Large intestine (tissue), 3 donors: ENCODE results near the gene CLCA1. TPM values are rescaled to one million over a fixed set of nuclear protein-coding genes. Genes with fewer than 3 reads are reported as not detected.

ENCODE experiments used
- DNase-seq, 2 donors: peaks; one replicate each; pipeline versions ENCODE4 v3.0.0 to v3.0.0-alpha.2; 2013
- H3K27ac ChIP-seq: one replicate; pipeline ENCODE4 v1.5.1; 2013; ENCODE audit warnings: low read length
- H3K27me3 ChIP-seq: 2 replicates; pipeline ENCODE4 v1.6.1; 2013; ENCODE audit warnings: low read length; ENCODE audit not compliant: control insufficient read depth, insufficient read depth
- H3K36me3 ChIP-seq: 2 replicates; pipeline ENCODE4 v1.6.1; 2013; ENCODE audit warnings: low read length; ENCODE audit not compliant: control insufficient read depth, insufficient read depth
- H3K4me1 ChIP-seq: one replicate; pipeline ENCODE4 v1.6.1; 2013; ENCODE audit warnings: low read length; ENCODE audit not compliant: control insufficient read depth, insufficient read depth
- H3K4me3 ChIP-seq: one replicate; pipeline ENCODE4 v1.5.1; 2013; ENCODE audit warnings: low read length
- H3K9me3 ChIP-seq: one replicate; pipeline ENCODE4 v1.6.1; 2013; ENCODE audit warnings: mild to moderate bottlenecking, low read depth, low read length, moderate library complexity; ENCODE audit not compliant: control insufficient read depth
- WGBS: methylation state at CpG from one replicate; pipeline ENCODE4 v1.1.5; 2013; ENCODE audit warnings: low lambda C conversion rate; ENCODE audit not compliant: insufficient coverage; 5-methylcytosine and 5-hydroxymethylcytosine counted together
- polyA plus RNA-seq: library from polyadenylated mRNA; unstranded; fragments of 120-200 nt; gene quantifications from one replicate; pipeline ENCODE4 v1.2.1, GENCODE V29; 2013

CLCA1 gene
- polyA plus RNA-seq, 1 donor = 2,132 TPM

GRCh38 chr1:86517336-86517735, 48.6 kb downstream of the CLCA1 start:
- Histone ChIP-seq H3K4me3 (no peak overlapping the region), H3K4me1 (no peaks in the 10 kb centered on the region), H3K27me3 (no peaks in the 10 kb centered on the region), H3K36me3 (no peaks in the 10 kb centered on the region), H3K27ac (no peak overlapping the region), H3K9me3 (no peaks in the 10 kb centered on the region)
- 100% methylated on average over 1 of the region's 1 CpG for WGBS
- no peak for DNase-seq

DNA sequence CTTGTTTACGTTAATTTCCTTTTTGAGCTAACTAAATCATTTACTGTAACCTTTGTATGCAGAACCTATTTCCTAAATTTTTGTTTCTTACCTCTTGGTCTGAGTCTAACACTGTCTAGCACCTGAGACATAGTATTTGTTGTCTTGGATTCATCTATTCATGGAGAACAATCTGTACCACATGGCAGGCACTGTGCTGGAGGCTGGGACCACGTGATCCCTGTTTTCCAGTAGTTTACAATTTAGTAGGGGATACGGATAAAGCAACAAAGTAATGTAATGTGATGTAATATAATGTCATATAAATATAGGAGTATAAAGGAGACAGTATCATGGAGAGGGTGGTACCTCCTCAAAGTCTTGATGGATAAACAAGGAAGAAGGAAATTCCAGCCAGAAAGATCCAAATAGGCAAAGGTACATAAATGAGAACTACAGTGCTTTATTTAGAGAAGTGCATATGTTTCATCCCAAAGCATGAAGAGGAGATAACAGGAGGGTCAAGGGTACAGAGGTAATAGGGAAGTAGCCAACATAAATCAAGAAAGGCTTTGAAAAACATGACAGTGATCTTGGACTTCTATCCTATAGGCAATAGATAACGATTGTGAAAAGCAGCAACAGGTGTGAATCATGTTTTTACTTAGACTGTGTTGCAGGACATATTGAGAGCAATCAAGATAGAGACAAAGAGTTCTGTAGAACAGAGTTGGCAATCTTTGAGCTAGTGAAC, 52.2 kb downstream of the CLCA1 start:
- Histone ChIP-seq H3K36me3 (no peaks in the 10 kb centered on the region), H3K4me1 (no peaks in the 10 kb centered on the region), H3K4me3 (no peak overlapping the region), H3K27me3 (no peaks in the 10 kb centered on the region), H3K9me3 (peaks cover 8% of the 10 kb centered on the region), H3K27ac (peak overlapping the region; percentile 38)
- DNase-seq = peak; percentile 58 to 78
- WGBS = 70% methylated on average over 3 of the region's 4 CpGs

DNA sequence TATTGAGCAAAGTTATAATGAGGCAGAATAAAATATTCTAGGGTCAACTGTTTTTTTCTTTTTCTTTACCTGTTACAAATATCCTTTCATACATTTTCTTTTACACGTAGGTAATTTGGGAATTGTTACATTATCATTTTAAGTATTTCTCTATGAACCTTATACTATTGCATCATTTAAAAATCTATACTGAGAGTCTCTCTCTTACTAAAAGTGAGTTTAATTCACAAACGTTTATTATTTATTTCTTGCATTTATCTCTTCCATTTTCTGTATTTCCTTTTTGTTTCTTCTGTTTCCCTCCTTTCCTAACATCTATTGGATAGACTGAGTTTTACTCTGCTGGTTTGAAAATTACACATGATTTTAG, 52.8 kb downstream of the CLCA1 start:
- peaks cover 8% of the 10 kb centered on the region for H3K9me3 ChIP-seq
- H3K36me3 ChIP-seq = no peaks in the 10 kb centered on the region
- 75% methylated on average over 2 of the region's 2 CpGs for WGBS
- DNase-seq = no peak
- no peaks in the 10 kb centered on the region for H3K27me3 ChIP-seq
- no peaks in the 10 kb centered on the region for H3K4me1 ChIP-seq
- H3K27ac ChIP-seq = peak overlapping the region; percentile 38
- H3K4me3 ChIP-seq = no peak overlapping the region

GRCh38 chr1:86522240-86522639, 53.5 kb downstream of the CLCA1 start:
- DNase-seq = no peak
- no peak overlapping the region for H3K4me3 ChIP-seq
- H3K4me1 ChIP-seq = no peaks in the 10 kb centered on the region
- H3K27me3 ChIP-seq = no peaks in the 10 kb centered on the region
- WGBS = 80% methylated on average over 1 of the region's 3 CpGs
- peaks cover 8% of the 10 kb centered on the region for H3K9me3 ChIP-seq
- H3K27ac ChIP-seq = no peak overlapping the region
- no peaks in the 10 kb centered on the region for H3K36me3 ChIP-seq

- DNase-seq = no peak
- Histone ChIP-seq H3K27me3 (no peaks in the 10 kb centered on the region), H3K4me1 (peaks cover 5% of the 10 kb centered on the region), H3K4me3 (no peak overlapping the region), H3K9me3 (peaks cover 8% of the 10 kb centered on the region), H3K27ac (no peak overlapping the region), H3K36me3 (no peaks in the 10 kb centered on the region)
- WGBS = no CpG with 5 or more reads among the region's 32 CpGs
Observed at GRCh38 chr1:86523670-86524354, 55.1 kb downstream of the CLCA1 start.

DNA sequence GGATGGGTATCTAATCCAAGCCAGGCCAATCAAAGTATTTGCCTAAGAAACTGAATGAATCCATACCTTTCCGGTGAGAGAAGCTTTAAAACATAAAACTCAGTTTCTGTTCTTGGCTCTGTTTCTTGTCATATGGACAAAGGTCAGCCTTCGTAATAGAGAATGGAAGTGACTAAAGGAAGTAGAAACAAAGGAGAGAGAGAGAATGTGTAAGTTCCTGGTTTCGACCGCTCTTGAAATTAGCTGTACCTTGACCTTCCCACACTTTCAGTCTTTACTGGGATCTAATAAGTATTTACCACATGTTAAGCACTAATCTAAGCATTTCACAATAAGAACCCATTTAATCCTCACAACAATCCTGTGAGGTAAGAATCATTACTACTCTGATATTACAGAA, 58.6 kb downstream of the CLCA1 start:
- Histone ChIP-seq H3K27ac (peak overlapping the region; percentile 75), H3K4me1 (peaks cover 5% of the 10 kb centered on the region), H3K27me3 (no peaks in the 10 kb centered on the region), H3K36me3 (no peaks in the 10 kb centered on the region), H3K4me3 (no peak overlapping the region), H3K9me3 (peaks cover 8% of the 10 kb centered on the region)
- WGBS = 13% methylated on average over 3 of the region's 4 CpGs
- DNase-seq = peak; percentile 80 to 93

GRCh38 chr1:86530211-86530845, 61.6 kb downstream of the CLCA1 start:
- no peaks in the 10 kb centered on the region for H3K27me3 ChIP-seq
- H3K36me3 ChIP-seq = no peaks in the 10 kb centered on the region
- H3K9me3 ChIP-seq = no peaks in the 10 kb centered on the region
- DNase-seq = no peak
- peaks cover 5% of the 10 kb centered on the region for H3K4me1 ChIP-seq
- no peak overlapping the region for H3K27ac ChIP-seq
- WGBS = no CpG with 5 or more reads among the region's 3 CpGs
- no peak overlapping the region for H3K4me3 ChIP-seq

DNA sequence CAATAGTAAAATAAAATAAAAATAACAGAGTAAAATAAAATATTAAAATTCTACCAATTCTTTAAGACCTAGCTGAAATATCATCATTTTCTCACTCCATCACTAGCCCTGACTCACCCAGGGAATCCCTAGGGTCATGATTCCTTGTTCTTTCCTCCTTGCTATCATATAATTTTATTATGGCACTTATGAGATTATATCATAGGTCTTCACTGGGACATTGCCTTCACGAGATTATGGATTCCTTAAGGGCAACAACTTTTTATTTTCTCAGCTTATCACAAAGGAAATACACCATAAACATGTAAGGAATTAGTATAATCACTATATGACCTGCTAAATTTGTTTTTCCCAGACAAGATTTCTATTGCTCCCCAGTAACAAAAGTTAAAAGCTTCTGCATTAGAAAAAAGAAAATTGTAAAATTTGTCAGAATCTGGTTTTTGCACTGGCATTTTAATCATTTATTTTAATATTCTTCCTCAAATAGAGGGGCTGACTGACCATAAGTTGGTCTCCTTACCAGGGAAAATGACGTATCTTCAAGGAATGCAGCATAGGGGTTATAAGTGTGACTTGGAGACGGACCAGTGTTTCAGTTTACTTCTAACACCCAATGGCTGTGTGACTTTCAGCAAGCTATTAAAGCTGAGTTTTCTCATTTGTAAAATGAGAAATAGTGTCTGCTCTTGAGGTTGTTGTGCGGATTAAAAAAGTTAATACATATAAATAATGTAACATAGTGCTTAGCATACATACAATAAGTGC, 69.4 kb downstream of the CLCA1 start:
- 80% methylated on average over 2 of the region's 4 CpGs for WGBS
- no peaks in the 10 kb centered on the region for H3K36me3 ChIP-seq
- H3K4me3 ChIP-seq = no peak overlapping the region
- peak in 1 of 2 donors; percentile 27 for DNase-seq
- H3K4me1 ChIP-seq = no peaks in the 10 kb centered on the region
- H3K9me3 ChIP-seq = no peaks in the 10 kb centered on the region
- no peak overlapping the region for H3K27ac ChIP-seq
- no peaks in the 10 kb centered on the region for H3K27me3 ChIP-seq

DNA sequence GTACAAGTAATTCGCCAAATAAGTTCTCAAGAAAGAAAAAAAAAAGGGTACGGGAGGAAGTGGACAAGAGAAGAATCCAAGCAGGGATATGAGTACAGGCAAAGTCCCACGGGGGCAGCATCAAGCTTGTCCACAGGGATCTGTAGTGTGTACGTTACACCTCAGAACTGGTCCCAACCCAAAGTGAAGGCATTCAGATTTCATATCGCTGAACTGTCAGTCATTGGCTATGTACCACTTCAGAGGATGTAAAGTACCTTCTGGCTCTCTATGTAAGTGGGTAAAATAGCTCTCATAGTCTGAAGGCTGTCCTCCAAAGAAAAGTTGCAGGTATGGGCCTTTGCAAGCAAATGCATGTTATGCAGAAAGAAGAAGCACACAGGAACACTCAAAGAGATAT, 70.0 kb downstream of the CLCA1 start:
- Histone ChIP-seq H3K9me3 (no peaks in the 10 kb centered on the region), H3K27me3 (no peaks in the 10 kb centered on the region), H3K4me3 (no peak overlapping the region), H3K27ac (no peak overlapping the region), H3K4me1 (no peaks in the 10 kb centered on the region), H3K36me3 (no peaks in the 10 kb centered on the region)
- DNase-seq = no peak
- 95% methylated on average over 2 of the region's 5 CpGs for WGBS

DNA sequence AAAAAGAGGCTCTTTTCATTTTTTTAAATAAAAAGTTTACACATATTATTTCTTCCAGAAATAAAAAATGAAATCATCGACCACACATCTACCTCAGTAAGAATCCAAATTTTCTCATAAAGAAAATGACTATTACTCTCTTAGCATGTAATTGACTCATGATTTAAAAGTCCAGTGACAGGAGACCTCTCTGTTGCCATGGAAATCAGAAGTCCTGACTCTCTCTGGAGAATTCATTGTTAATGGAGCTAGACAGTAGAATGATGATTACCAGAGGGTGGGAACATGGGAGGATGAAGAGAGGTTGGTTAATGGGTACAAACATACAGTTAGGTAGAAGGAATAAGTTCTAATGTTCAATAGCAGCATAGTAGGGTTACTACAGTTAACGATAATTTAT, 73.1 kb downstream of the CLCA1 start:
- Histone ChIP-seq H3K27me3 (no peaks in the 10 kb centered on the region), H3K27ac (no peak overlapping the region), H3K36me3 (no peaks in the 10 kb centered on the region), H3K9me3 (no peaks in the 10 kb centered on the region), H3K4me1 (no peaks in the 10 kb centered on the region), H3K4me3 (no peak overlapping the region)
- no peak for DNase-seq
- no CpG with 5 or more reads among the region's 2 CpGs for WGBS
